Uterus (tissue), 4 donors: ENCODE measurements around the gene MYBL2. TPM values are rescaled to one million over a fixed set of nuclear protein-coding genes. Genes with fewer than 3 reads are reported as not detected.

Experiments used
- DNase-seq, 2 donors: peaks; one replicate each; pipeline ENCODE4 v3.0.0-alpha.2; 2019 to 2020
- H3K27ac ChIP-seq, 2 donors: fragments of 200-600 bp; sonication (generic); 1 replicate in 1 of 2; 2 replicates in 1 of 2; pipeline ENCODE4 v1.5.1; 2016 to 2018
- H3K27me3 ChIP-seq, 2 donors: fragments of 200-600 bp; sonication (generic); one replicate each; pipeline ENCODE4 v1.5.1; 2018 to 2019; ENCODE audit warnings: control low read depth in 1 of 2
- H3K36me3 ChIP-seq, 2 donors: fragments of 200-600 bp; sonication (generic); one replicate each; pipeline ENCODE4 v1.5.1; 2019; ENCODE audit warnings: control low read depth in 1 of 2
- H3K4me1 ChIP-seq, 2 donors: fragments of 200-600 bp; sonication (generic); one replicate each; pipeline ENCODE4 v1.5.1; 2018 to 2019; ENCODE audit warnings: control low read depth in 1 of 2
- H3K4me3 ChIP-seq, 2 donors: fragments of 200-600 bp; sonication (generic); 1 replicate in 1 of 2; 2 replicates in 1 of 2; pipeline ENCODE4 v1.5.1; 2018 to 2019; ENCODE audit warnings: mild to moderate bottlenecking in 1 of 2
- H3K9me3 ChIP-seq, 2 donors: fragments of 200-600 bp; sonication (generic); one replicate each; pipeline ENCODE4 v1.5.1; 2019; ENCODE audit warnings: control low read depth in 1 of 2
- CTCF ChIP-seq, 4 experiments: fragments of 200-600 bp in 2 of 4; fragments of 450-650 bp in 2 of 4; sonication (generic) in 2 of 4; IDR thresholded peaks; one replicate each; pipeline ENCODE4 v1.5.1; 2016 to 2019; ENCODE audit warnings: antibody characterized with exemption in 4 of 4, mild to moderate bottlenecking in 2 of 4, moderate library complexity in 1 of 4
- POLR2A ChIP-seq, 2 donors: fragments of 450-650 bp; IDR thresholded peaks; one replicate each; pipeline ENCODE4 v1.6.1; 2016; ENCODE audit warnings: antibody characterized with exemption in 2 of 2, mild to moderate bottlenecking in 1 of 2, moderate library complexity in 1 of 2
- intact Hi-C: fragments of 100-400 bp; cut with DNase I; formaldehyde crosslinking; loops from one replicate; pipeline ENCODE4 v1.15.1; 2023; ENCODE audit warnings: low total_unique reads
- total RNA-seq, 4 donors: library from RNA; depleted of rRNA in 3 of 4; stranded (reverse); fragments of >200 nt in 3 of 4; gene quantifications; one replicate each; pipeline versions ENCODE4 v1.1.0 to v1.2.4, GENCODE V29; 2014 to 2023
- donor health status: DM: yes; HTN: yes; CAD: no.

Gene MYBL2
- total RNA-seq, 4 donors from 2014 or later: 0.29 to 5.2 TPM; not detected in 2

DNA sequence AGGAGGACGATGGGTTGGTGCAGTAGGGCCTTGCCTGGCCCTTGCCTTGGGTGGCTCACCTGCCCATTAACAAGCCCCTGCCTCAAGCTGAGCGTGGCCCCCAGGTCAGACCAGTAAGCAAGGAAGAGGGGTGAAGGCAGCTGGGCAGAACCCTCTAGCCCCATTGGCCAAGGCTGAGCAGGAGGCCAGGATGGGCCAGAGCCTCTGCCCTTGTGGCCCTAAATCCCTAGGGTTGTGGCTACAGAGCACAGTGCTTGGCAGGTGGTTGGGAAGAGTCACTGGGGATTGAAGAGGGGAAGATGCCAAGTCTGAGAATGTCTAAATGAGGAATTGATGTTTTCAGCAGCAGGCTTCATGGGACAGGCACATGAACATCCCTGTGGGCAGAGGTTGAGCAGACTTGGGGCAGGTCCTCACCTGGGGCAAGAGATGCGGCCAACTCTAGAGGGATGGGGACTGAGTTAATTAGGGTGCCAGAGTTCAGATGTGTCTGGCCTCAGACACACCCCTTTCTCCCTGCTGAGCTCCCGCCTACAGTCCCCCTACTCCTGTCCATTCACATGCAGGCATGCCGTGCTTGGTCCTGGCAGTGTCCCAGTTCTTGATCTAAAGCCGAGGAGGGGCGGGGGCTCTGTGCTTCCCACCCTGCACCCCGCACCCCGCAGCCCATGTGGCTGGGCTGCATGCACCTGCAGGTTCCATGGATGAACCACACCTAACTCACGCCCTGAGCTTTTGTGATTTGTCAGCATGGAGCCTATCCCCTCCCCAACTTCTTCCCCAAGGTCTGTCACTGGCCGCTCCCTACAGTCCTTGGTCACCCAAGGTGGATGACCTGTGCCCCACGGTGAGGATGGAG is 50.1 kb downstream of the MYBL2 start:
- Histone ChIP-seq H3K27ac (no peak overlapping the region), H3K4me3 (no peak overlapping the region), H3K36me3 (no peaks in the 10 kb centered on the region), H3K27me3 (no peaks in the 10 kb centered on the region), H3K4me1 (no peaks in the 10 kb centered on the region), H3K9me3 (no peaks in the 10 kb centered on the region)
- intact Hi-C loops: no loop called here
- DNase-seq: no peak
- TF ChIP-seq POLR2A (IDR thresholded peaks at IDR 0.05): no peak
- TF ChIP-seq CTCF (IDR thresholded peaks at IDR 0.05): no peak

GRCh38 chr20:43717616-43717995 is 50.7 kb downstream of the MYBL2 start:
- Histone ChIP-seq H3K4me3 (no peak overlapping the region), H3K27ac (no peak overlapping the region), H3K27me3 (no peaks in the 10 kb centered on the region), H3K36me3 (no peaks in the 10 kb centered on the region), H3K9me3 (no peaks in the 10 kb centered on the region), H3K4me1 (no peaks in the 10 kb centered on the region)
- no peak for DNase-seq
- TF ChIP-seq POLR2A (IDR thresholded peaks at IDR 0.05) (no peak), CTCF (IDR thresholded peaks at IDR 0.05) (no peak)
- intact Hi-C loops: no loop called here

GRCh38 chr20:43720007-43720406 is 53.1 kb downstream of the MYBL2 start:
- H3K27me3 ChIP-seq: no peaks in the 10 kb centered on the region
- intact Hi-C loops: no loop called here
- H3K27ac ChIP-seq: no peak overlapping the region
- no peaks in the 10 kb centered on the region for H3K4me1 ChIP-seq
- TF ChIP-seq CTCF (IDR thresholded peaks at IDR 0.05) (no peak), POLR2A (IDR thresholded peaks at IDR 0.05) (no peak)
- H3K36me3 ChIP-seq: no peaks in the 10 kb centered on the region
- H3K9me3 ChIP-seq: no peaks in the 10 kb centered on the region
- H3K4me3 ChIP-seq: no peak overlapping the region
- no peak for DNase-seq

DNA sequence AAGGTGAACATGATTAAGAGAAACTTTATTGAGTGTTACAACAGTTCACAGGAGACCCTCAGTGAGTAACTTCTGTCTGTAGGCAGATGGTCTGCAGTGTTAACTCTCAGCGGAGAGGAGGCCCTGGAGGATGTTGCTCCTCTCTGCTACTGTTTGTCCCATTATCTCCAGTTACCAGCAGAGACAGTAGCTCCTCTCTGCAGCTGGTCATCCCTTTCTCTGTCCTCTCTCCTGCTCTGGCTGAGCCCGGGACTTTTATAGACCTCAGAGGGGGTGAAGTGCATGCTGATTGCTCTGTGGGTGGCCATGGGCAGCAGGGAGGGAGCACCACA is 54.1 kb downstream of the MYBL2 start:
- Histone ChIP-seq H3K4me3 (no peak overlapping the region), H3K27ac (no peak overlapping the region), H3K27me3 (no peaks in the 10 kb centered on the region), H3K9me3 (no peaks in the 10 kb centered on the region), H3K36me3 (no peaks in the 10 kb centered on the region), H3K4me1 (no peaks in the 10 kb centered on the region)
- TF ChIP-seq POLR2A (IDR thresholded peaks at IDR 0.05) (no peak), CTCF (IDR thresholded peaks at IDR 0.05) (no peak)
- intact Hi-C loops: no loop called here
- DNase-seq: no peak

DNA sequence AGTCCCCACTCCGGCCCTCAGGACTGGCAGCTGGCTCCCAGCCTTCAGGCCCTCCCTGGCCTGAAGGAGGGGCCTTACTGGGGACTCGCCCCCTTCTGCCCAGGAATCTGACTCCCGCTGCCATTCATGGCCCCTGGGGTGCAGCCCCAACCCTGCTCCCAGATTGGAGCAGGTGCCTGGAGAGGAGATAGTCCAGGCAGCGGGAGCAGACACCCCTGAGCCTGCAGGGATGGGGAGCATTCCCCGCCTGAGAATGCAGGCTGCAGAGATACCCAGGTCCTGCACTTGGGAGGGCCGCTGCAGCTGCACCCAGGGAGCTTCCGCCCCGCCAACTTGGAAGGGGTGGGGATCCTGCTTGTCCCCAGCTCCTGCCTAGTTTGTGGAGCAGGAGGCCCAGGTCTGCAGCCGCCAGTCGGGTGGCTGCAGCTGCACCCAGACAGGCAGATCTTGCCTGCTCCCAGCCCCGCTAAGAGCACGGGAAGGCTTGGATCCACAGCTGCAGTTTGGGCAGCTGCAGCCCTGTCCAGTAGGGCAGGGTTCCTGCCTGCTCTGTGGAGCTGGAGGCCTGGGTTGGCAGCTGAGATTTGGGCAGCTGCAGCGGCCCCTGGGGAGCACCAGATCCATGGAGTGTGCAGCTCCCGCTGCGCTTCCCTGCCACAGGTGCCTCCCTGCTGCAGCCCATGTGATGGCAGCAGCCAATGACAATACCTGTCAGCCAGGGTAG is 54.7 kb downstream of the MYBL2 start:
- DNase-seq: no peak
- Histone ChIP-seq H3K9me3 (no peaks in the 10 kb centered on the region), H3K27me3 (no peaks in the 10 kb centered on the region), H3K4me3 (no peak overlapping the region), H3K36me3 (no peaks in the 10 kb centered on the region), H3K27ac (no peak overlapping the region), H3K4me1 (no peaks in the 10 kb centered on the region)
- no peak for TF ChIP-seq POLR2A (IDR thresholded peaks at IDR 0.05)
- intact Hi-C loops: no loop called here
